HEK293 (cell line): ENCODE data around the gene PRPS1L1.

Experiments
- MZF1 ChIP-seq: fragments of 450-650 bp; formaldehyde crosslinking; IDR thresholded peaks from 2 replicates; pipeline ENCODE4 v1.5.1; 2017; ENCODE audit warnings: missing biosample characterization, missing genetic modification characterization, borderline replicate concordance
- YY2 ChIP-seq: fragments of 450-650 bp; formaldehyde crosslinking; IDR thresholded peaks from 2 replicates; pipeline ENCODE4 v1.5.1; 2016; ENCODE audit warnings: missing biosample characterization, missing genetic modification characterization
- ZBTB20 ChIP-seq: fragments of 450-650 bp; formaldehyde crosslinking; IDR thresholded peaks from 2 replicates; pipeline ENCODE4 v1.5.1; 2016; ENCODE audit warnings: missing biosample characterization, missing genetic modification characterization
- ZBTB8A ChIP-seq: fragments of 450-650 bp; formaldehyde crosslinking; IDR thresholded peaks from 2 replicates; pipeline ENCODE4 v1.5.1; 2016; ENCODE audit warnings: missing biosample characterization, missing genetic modification characterization
- ZNF202 ChIP-seq: fragments of 450-650 bp; formaldehyde crosslinking; IDR thresholded peaks from 2 replicates; pipeline ENCODE4 v1.5.1; 2016; ENCODE audit warnings: missing biosample characterization, missing genetic modification characterization, borderline replicate concordance
- ZNF223 ChIP-seq: fragments of 450-650 bp; formaldehyde crosslinking; IDR thresholded peaks from 2 replicates; pipeline ENCODE4 v1.5.1; 2016; ENCODE audit warnings: missing biosample characterization, missing genetic modification characterization
- ZNF785 ChIP-seq: fragments of 450-650 bp; formaldehyde crosslinking; IDR thresholded peaks from 2 replicates; pipeline ENCODE4 v1.5.1; 2016; ENCODE audit warnings: missing biosample characterization, missing genetic modification characterization
- TF ChIP-seq, protein P1 (sequence below): fragments of 450-650 bp; formaldehyde crosslinking; IDR thresholded peaks from 2 replicates; pipeline ENCODE4 v1.5.1; 2016; ENCODE audit warnings: missing biosample characterization, missing genetic modification characterization
- TF ChIP-seq, protein P2 (sequence below): fragments of 450-650 bp; formaldehyde crosslinking; IDR thresholded peaks from 2 replicates; pipeline ENCODE4 v1.5.1; 2017; ENCODE audit warnings: missing biosample characterization, missing genetic modification characterization
- TF ChIP-seq, protein P3 (sequence below): fragments of 450-650 bp; formaldehyde crosslinking; conservative IDR thresholded peaks from 2 replicates; pipeline ENCODE4 v1.5.1; 2016; ENCODE audit warnings: low read depth, missing biosample characterization, missing genetic modification characterization
- TF ChIP-seq, protein P4 (sequence below): fragments of 450-650 bp; formaldehyde crosslinking; IDR thresholded peaks from 2 replicates; pipeline ENCODE4 v1.5.1; 2016; ENCODE audit warnings: missing biosample characterization, missing genetic modification characterization
- TF ChIP-seq, protein P5 (sequence below): fragments of 450-650 bp; formaldehyde crosslinking; IDR thresholded peaks from 2 replicates; pipeline ENCODE4 v1.5.1; 2017; ENCODE audit warnings: missing biosample characterization, missing genetic modification characterization
- TF ChIP-seq, protein P6 (sequence below): fragments of 450-650 bp; formaldehyde crosslinking; IDR thresholded peaks from 2 replicates; pipeline ENCODE4 v1.5.1; 2016; ENCODE audit warnings: missing biosample characterization, missing genetic modification characterization

DNA sequence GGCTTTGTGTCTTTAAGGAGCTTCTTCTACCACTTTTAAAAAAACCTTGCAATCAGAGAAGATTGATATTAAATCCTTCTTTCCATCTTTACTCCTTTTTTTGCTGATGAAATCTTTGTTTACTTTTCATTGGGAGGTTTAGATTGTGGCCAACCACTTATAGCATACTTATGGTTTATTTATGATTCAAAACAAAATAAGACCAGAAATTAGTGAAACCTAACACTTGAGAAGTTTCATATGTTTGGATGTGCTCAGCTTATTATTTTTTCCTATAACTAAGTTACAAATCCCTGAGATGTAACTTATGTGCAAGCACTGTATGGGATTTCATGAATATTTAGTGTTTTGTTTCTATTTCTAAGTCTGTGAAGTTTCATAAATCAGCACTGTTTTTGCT lies 13.5 kb upstream of the PRPS1L1 start:
- TF ChIP-seq ZBTB8A (tag by site-specific recombination) (no peak), ZNF202 (tag by site-specific recombination) (no peak), MZF1 (tag by site-specific recombination) (no peak), YY2 (no peak), ZNF223 (no peak), ZNF785 (tag by site-specific recombination) (no peak), ZBTB20 (tag by site-specific recombination) (no peak)
- TF ChIP-seq, protein P1, sequence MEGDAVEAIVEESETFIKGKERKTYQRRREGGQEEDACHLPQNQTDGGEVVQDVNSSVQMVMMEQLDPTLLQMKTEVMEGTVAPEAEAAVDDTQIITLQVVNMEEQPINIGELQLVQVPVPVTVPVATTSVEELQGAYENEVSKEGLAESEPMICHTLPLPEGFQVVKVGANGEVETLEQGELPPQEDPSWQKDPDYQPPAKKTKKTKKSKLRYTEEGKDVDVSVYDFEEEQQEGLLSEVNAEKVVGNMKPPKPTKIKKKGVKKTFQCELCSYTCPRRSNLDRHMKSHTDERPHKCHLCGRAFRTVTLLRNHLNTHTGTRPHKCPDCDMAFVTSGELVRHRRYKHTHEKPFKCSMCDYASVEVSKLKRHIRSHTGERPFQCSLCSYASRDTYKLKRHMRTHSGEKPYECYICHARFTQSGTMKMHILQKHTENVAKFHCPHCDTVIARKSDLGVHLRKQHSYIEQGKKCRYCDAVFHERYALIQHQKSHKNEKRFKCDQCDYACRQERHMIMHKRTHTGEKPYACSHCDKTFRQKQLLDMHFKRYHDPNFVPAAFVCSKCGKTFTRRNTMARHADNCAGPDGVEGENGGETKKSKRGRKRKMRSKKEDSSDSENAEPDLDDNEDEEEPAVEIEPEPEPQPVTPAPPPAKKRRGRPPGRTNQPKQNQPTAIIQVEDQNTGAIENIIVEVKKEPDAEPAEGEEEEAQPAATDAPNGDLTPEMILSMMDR (tag by site-specific recombination) = no peak
- TF ChIP-seq, protein P2, sequence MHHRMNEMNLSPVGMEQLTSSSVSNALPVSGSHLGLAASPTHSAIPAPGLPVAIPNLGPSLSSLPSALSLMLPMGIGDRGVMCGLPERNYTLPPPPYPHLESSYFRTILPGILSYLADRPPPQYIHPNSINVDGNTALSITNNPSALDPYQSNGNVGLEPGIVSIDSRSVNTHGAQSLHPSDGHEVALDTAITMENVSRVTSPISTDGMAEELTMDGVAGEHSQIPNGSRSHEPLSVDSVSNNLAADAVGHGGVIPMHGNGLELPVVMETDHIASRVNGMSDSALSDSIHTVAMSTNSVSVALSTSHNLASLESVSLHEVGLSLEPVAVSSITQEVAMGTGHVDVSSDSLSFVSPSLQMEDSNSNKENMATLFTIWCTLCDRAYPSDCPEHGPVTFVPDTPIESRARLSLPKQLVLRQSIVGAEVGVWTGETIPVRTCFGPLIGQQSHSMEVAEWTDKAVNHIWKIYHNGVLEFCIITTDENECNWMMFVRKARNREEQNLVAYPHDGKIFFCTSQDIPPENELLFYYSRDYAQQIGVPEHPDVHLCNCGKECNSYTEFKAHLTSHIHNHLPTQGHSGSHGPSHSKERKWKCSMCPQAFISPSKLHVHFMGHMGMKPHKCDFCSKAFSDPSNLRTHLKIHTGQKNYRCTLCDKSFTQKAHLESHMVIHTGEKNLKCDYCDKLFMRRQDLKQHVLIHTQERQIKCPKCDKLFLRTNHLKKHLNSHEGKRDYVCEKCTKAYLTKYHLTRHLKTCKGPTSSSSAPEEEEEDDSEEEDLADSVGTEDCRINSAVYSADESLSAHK (tag by site-specific recombination) = no peak
- TF ChIP-seq, protein P3, sequence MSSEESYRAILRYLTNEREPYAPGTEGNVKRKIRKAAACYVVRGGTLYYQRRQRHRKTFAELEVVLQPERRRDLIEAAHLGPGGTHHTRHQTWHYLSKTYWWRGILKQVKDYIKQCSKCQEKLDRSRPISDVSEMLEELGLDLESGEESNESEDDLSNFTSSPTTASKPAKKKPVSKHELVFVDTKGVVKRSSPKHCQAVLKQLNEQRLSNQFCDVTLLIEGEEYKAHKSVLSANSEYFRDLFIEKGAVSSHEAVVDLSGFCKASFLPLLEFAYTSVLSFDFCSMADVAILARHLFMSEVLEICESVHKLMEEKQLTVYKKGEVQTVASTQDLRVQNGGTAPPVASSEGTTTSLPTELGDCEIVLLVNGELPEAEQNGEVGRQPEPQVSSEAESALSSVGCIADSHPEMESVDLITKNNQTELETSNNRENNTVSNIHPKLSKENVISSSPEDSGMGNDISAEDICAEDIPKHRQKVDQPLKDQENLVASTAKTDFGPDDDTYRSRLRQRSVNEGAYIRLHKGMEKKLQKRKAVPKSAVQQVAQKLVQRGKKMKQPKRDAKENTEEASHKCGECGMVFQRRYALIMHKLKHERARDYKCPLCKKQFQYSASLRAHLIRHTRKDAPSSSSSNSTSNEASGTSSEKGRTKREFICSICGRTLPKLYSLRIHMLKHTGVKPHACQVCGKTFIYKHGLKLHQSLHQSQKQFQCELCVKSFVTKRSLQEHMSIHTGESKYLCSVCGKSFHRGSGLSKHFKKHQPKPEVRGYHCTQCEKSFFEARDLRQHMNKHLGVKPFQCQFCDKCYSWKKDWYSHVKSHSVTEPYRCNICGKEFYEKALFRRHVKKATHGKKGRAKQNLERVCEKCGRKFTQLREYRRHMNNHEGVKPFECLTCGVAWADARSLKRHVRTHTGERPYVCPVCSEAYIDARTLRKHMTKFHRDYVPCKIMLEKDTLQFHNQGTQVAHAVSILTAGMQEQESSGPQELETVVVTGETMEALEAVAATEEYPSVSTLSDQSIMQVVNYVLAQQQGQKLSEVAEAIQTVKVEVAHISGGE (tag by site-specific recombination) = no peak
- TF ChIP-seq, protein P4, sequence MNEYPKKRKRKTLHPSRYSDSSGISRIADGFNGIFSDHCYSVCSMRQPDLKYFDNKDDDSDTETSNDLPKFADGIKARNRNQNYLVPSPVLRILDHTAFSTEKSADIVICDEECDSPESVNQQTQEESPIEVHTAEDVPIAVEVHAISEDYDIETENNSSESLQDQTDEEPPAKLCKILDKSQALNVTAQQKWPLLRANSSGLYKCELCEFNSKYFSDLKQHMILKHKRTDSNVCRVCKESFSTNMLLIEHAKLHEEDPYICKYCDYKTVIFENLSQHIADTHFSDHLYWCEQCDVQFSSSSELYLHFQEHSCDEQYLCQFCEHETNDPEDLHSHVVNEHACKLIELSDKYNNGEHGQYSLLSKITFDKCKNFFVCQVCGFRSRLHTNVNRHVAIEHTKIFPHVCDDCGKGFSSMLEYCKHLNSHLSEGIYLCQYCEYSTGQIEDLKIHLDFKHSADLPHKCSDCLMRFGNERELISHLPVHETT (tag by site-specific recombination) = no peak
- TF ChIP-seq, protein P5, sequence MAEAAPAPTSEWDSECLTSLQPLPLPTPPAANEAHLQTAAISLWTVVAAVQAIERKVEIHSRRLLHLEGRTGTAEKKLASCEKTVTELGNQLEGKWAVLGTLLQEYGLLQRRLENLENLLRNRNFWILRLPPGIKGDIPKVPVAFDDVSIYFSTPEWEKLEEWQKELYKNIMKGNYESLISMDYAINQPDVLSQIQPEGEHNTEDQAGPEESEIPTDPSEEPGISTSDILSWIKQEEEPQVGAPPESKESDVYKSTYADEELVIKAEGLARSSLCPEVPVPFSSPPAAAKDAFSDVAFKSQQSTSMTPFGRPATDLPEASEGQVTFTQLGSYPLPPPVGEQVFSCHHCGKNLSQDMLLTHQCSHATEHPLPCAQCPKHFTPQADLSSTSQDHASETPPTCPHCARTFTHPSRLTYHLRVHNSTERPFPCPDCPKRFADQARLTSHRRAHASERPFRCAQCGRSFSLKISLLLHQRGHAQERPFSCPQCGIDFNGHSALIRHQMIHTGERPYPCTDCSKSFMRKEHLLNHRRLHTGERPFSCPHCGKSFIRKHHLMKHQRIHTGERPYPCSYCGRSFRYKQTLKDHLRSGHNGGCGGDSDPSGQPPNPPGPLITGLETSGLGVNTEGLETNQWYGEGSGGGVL (tag by site-specific recombination) = no peak
- TF ChIP-seq, protein P6, sequence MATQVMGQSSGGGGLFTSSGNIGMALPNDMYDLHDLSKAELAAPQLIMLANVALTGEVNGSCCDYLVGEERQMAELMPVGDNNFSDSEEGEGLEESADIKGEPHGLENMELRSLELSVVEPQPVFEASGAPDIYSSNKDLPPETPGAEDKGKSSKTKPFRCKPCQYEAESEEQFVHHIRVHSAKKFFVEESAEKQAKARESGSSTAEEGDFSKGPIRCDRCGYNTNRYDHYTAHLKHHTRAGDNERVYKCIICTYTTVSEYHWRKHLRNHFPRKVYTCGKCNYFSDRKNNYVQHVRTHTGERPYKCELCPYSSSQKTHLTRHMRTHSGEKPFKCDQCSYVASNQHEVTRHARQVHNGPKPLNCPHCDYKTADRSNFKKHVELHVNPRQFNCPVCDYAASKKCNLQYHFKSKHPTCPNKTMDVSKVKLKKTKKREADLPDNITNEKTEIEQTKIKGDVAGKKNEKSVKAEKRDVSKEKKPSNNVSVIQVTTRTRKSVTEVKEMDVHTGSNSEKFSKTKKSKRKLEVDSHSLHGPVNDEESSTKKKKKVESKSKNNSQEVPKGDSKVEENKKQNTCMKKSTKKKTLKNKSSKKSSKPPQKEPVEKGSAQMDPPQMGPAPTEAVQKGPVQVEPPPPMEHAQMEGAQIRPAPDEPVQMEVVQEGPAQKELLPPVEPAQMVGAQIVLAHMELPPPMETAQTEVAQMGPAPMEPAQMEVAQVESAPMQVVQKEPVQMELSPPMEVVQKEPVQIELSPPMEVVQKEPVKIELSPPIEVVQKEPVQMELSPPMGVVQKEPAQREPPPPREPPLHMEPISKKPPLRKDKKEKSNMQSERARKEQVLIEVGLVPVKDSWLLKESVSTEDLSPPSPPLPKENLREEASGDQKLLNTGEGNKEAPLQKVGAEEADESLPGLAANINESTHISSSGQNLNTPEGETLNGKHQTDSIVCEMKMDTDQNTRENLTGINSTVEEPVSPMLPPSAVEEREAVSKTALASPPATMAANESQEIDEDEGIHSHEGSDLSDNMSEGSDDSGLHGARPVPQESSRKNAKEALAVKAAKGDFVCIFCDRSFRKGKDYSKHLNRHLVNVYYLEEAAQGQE (tag by site-specific recombination) = no peak
